NB4 (cell line): ENCODE data around the gene NFKBIE.

Experiments used
- POLR2A ChIP-seq: IDR thresholded peaks from 2 replicates; pipeline ENCODE4 v1.6.1; 2011; ENCODE audit warnings: mild to moderate bottlenecking; ENCODE audit not compliant: insufficient read length; ENCODE audit errors: extremely low read depth
- TF ChIP-seq, protein P1 (sequence below): IDR thresholded peaks from one replicate; pipeline ENCODE4 v1.5.1; 2012; ENCODE audit warnings: low read depth, low read length
- TF ChIP-seq, protein P2 (sequence below): IDR thresholded peaks from 2 replicates; pipeline ENCODE4 v1.6.1; 2011; ENCODE audit warnings: low read depth, low read length

DNA sequence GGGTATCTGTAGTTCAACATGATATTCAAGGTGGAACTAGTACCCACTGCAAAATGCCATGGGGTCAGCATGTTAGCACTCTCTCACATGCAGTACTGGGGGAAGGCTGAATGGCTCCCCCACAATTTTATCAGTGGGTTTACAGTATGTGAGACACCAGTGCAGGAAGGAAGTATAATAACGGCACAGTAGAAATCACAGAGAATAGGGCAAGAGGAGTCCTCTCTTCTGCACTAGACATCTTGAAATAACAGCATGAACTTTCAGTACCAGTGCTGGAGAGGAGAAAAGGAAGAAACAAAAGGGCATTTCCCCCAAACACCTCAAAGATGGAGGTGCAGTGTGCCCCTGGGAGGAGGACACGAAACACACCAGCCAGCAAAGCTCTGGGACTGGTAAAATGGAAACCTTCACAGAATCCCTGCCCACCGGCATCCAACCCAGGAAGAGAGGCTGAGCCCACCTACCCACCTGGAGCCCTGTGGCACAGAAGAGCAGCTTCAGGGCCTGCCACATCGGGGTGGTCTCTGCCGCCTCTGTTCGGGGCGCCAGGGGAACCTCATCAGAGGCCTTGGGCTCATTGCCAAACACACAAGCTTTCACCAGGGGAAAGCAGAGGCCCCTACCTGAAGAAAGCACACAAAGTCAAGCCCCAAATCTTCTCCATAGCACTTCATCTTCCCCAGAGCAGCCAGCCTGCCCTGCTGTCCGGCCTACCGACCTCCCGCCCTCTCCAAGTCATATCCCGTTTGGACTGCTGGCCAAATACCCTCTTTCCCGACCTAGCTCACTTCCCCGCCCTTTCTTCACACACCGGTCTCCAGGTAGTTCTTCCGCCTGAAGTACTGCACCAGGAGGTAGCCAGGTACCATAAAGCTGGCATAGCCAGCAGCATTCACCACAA lies 9.2 kb downstream of the NFKBIE start:
- TF ChIP-seq, protein P1, sequence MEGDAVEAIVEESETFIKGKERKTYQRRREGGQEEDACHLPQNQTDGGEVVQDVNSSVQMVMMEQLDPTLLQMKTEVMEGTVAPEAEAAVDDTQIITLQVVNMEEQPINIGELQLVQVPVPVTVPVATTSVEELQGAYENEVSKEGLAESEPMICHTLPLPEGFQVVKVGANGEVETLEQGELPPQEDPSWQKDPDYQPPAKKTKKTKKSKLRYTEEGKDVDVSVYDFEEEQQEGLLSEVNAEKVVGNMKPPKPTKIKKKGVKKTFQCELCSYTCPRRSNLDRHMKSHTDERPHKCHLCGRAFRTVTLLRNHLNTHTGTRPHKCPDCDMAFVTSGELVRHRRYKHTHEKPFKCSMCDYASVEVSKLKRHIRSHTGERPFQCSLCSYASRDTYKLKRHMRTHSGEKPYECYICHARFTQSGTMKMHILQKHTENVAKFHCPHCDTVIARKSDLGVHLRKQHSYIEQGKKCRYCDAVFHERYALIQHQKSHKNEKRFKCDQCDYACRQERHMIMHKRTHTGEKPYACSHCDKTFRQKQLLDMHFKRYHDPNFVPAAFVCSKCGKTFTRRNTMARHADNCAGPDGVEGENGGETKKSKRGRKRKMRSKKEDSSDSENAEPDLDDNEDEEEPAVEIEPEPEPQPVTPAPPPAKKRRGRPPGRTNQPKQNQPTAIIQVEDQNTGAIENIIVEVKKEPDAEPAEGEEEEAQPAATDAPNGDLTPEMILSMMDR, result no peak
- no peak for TF ChIP-seq POLR2A
- TF ChIP-seq, protein P2, sequence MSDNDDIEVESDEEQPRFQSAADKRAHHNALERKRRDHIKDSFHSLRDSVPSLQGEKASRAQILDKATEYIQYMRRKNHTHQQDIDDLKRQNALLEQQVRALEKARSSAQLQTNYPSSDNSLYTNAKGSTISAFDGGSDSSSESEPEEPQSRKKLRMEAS, result no peak
